ENCODE results near the gene AK9.
"Not testable (repeated sequence)": the region's sequence is repeated elsewhere in the genome, so short reads cannot be mapped to it uniquely, and the experiment has no call there.

Gene AK9

GRCh38 chr6:109736273-109737025 is 45.4 kb upstream of the AK9 start:
- Mint-ChIP-seq H3K36me3 (ENCODE audit: low read depth) (peaks cover 18% of the 10 kb centered on the region), H3K27ac (no peak overlapping the region), H3K9me3 (no peaks in the 10 kb centered on the region), H3K4me1 (peaks cover 25% of the 10 kb centered on the region), H3K27me3 (ENCODE audit: low read depth, poor library complexity) (no peaks in the 10 kb centered on the region), H3K4me3 (no peak overlapping the region)
- no peak for DNase-seq
- TF ChIP-seq, protein P1, sequence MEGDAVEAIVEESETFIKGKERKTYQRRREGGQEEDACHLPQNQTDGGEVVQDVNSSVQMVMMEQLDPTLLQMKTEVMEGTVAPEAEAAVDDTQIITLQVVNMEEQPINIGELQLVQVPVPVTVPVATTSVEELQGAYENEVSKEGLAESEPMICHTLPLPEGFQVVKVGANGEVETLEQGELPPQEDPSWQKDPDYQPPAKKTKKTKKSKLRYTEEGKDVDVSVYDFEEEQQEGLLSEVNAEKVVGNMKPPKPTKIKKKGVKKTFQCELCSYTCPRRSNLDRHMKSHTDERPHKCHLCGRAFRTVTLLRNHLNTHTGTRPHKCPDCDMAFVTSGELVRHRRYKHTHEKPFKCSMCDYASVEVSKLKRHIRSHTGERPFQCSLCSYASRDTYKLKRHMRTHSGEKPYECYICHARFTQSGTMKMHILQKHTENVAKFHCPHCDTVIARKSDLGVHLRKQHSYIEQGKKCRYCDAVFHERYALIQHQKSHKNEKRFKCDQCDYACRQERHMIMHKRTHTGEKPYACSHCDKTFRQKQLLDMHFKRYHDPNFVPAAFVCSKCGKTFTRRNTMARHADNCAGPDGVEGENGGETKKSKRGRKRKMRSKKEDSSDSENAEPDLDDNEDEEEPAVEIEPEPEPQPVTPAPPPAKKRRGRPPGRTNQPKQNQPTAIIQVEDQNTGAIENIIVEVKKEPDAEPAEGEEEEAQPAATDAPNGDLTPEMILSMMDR (IDR thresholded peaks at IDR 0.05): no peak

- peaks cover 34% of the 10 kb centered on the region for H3K36me3 Mint-ChIP-seq (ENCODE audit: low read depth)
- H3K27ac Mint-ChIP-seq: not testable (repeated sequence)
Observed at GRCh38 chr6:109725250-109725649, 34.2 kb upstream of the AK9 start.

GRCh38 chr6:109722564-109723254 is 31.7 kb upstream of the AK9 start:
- DNase-seq: no peak
- Mint-ChIP-seq H3K4me1 (no peaks in the 10 kb centered on the region), H3K27ac (no peak overlapping the region), H3K36me3 (ENCODE audit: low read depth) (peaks cover 34% of the 10 kb centered on the region), H3K4me3 (no peak overlapping the region), H3K9me3 (peaks cover 15% of the 10 kb centered on the region), H3K27me3 (ENCODE audit: low read depth, poor library complexity) (no peaks in the 10 kb centered on the region)
- TF ChIP-seq, protein P1 (IDR thresholded peaks at IDR 0.05): no peak

More at GRCh38 chr6:109725250-109725649, 34.2 kb upstream of the AK9 start:
- not testable (repeated sequence) for H3K4me1 Mint-ChIP-seq; DNase-seq; H3K27me3 Mint-ChIP-seq (ENCODE audit: low read depth, poor library complexity); H3K4me3 Mint-ChIP-seq
- H3K9me3 Mint-ChIP-seq: peaks cover 15% of the 10 kb centered on the region

DNA sequence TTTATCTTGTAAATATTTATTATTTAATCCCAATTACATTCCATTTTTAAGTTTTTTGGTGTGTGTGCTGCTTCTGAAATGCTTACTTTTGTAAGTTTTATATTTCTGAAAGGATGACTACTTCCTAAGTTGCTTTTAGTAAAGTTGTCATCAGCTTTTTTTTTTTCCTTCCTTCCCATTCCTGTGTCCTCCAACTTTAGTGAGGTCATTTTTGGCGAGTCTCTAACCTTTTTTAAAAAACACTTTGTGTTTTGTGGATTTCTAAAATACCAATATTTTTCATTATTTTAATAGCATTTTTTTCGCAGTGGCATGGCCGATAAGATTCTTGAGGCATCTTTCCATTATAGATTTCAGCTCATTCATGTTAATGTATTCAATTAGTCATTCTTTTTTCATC is 31.0 kb upstream of the AK9 start:
- Mint-ChIP-seq H3K4me3 (no peak overlapping the region), H3K36me3 (ENCODE audit: low read depth) (peaks cover 34% of the 10 kb centered on the region), H3K9me3 (peaks cover 15% of the 10 kb centered on the region), H3K27ac (no peak overlapping the region), H3K27me3 (ENCODE audit: low read depth, poor library complexity) (no peaks in the 10 kb centered on the region), H3K4me1 (no peaks in the 10 kb centered on the region)
- TF ChIP-seq, protein P1 (IDR thresholded peaks at IDR 0.05): no peak
- no peak for DNase-seq

DNA sequence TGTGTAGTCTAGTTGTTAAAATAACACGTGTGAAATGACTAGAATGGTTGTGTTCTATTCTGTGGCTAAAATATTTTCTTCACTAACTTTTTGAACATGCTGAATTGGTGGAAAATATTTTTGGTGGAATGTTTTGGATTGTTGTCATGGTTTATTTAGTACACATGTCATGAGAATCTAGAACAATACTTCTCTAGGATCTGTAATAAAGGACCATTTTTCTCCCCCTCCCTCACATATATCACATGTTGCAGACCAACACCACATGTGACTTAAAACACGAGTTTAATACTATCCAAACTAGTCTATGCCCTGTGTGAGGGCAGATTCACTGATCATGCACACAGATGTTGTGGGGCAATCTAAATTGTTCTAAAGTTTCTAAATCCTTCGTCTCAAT is 29.3 kb upstream of the AK9 start:
- no peak for DNase-seq
- Mint-ChIP-seq H3K36me3 (ENCODE audit: low read depth) (peaks cover 19% of the 10 kb centered on the region), H3K9me3 (peaks cover 4% of the 10 kb centered on the region), H3K4me1 (no peaks in the 10 kb centered on the region), H3K27me3 (ENCODE audit: low read depth, poor library complexity) (no peaks in the 10 kb centered on the region), H3K4me3 (no peak overlapping the region), H3K27ac (no peak overlapping the region)
- TF ChIP-seq, protein P1 (IDR thresholded peaks at IDR 0.05): no peak

- Mint-ChIP-seq H3K4me3 (no peak overlapping the region), H3K36me3 (ENCODE audit: low read depth) (peaks cover 11% of the 10 kb centered on the region), H3K4me1 (no peaks in the 10 kb centered on the region), H3K27ac (no peak overlapping the region), H3K9me3 (no peaks in the 10 kb centered on the region), H3K27me3 (ENCODE audit: low read depth, poor library complexity) (no peaks in the 10 kb centered on the region)
- TF ChIP-seq, protein P1 (IDR thresholded peaks at IDR 0.05): no peak
- no peak for DNase-seq
Observed at GRCh38 chr6:109718991-109719390, 28.0 kb upstream of the AK9 start.
